ENCODE data around the gene TMEM19.

GRCh38 chr12:71737197-71737596 is 51.3 kb downstream of the TMEM19 start:
- TF ChIP-seq POLR2A (IDR thresholded peaks at IDR 0.05), result no peak
- no peak for TF ChIP-seq CTCF (IDR thresholded peaks at IDR 0.05)
- no peak for TF ChIP-seq EP300 (IDR thresholded peaks at IDR 0.05)

Data from stomach (tissue), 4 donors.